ENCODE measurements around the gene RAD51B.

DNA sequence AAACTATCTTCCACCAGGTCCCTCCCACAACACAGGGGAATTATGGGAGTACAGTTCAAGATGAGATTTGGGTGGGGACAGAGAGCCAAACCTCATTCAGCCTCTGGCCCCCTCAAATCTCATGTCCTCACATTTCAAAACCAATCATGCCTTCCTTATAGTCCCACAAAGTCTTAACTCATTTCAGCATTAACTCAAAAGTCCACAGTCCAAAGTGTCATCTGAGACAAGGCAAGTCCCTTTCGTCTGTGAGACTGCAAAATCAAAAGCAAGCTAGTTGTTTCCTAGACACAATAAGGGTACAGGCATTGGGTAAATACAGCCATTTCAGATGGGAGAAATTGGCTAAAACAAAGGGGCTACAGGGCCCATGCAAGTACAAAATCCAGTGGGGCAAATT lies 147.6 kb downstream of the RAD51B start:
- TF ChIP-seq CTCF (conservative IDR thresholded peaks at IDR 0.05; ENCODE audit: low read depth, low read length) (no peak), EZH2phosphoT487 (IDR thresholded peaks at IDR 0.05; ENCODE audit: borderline replicate concordance, low read length) (no peak), EZH2 (IDR thresholded peaks at IDR 0.05; ENCODE audit: low read length, unreplicated experiment) (no peak)

All from PC-3 (cell line).